Natural killer cell (primary cell): ENCODE measurements around the gene KLHL2. TPM values are rescaled to one million over a fixed set of nuclear protein-coding genes. Genes with fewer than 3 reads are reported as not detected.
A peak's percentile ranks its signal among the peaks of the same experiment; 100 is the strongest.
"Not testable (repeated sequence)": the region's sequence is repeated elsewhere in the genome, so short reads cannot be mapped to it uniquely, and the experiment has no call there.

Source experiments
- ATAC-seq, 3 donors: fragments of 150-1000 bp in 2 of 3; fragments of 200-7000 bp in 1 of 3; cut with Tn5 transposase; 1 replicate in 1 of 3; 2 replicates in 2 of 3; pipeline ENCODE4 v1.10.0; 2021; ENCODE audit warnings: mild to moderate bottlenecking in 2 of 3, moderate library complexity in 2 of 3
- DNase-seq, 2 donors: peaks; one replicate each; pipeline versions ENCODE4 v3.0.0 to v3.0.0-alpha.2; 2013 to 2021; ENCODE audit warnings: mixed read lengths in 1 of 2
- H3K27ac ChIP-seq: one replicate; pipeline ENCODE4 v1.5.1; 2013; ENCODE audit warnings: mild to moderate bottlenecking, low read length
- H3K27me3 ChIP-seq: one replicate; pipeline ENCODE4 v1.6.1; 2013; ENCODE audit warnings: low read length; ENCODE audit not compliant: control insufficient read depth, insufficient read depth
- H3K36me3 ChIP-seq: one replicate; pipeline ENCODE4 v1.6.1; 2013; ENCODE audit warnings: low read length; ENCODE audit not compliant: control insufficient read depth, insufficient read depth
- H3K4me1 ChIP-seq: one replicate; pipeline ENCODE4 v1.6.1; 2013; ENCODE audit warnings: low read length; ENCODE audit not compliant: control insufficient read depth, insufficient read depth
- H3K4me3 ChIP-seq: one replicate; pipeline ENCODE4 v1.5.1; 2013; ENCODE audit warnings: low read length
- H3K9me3 ChIP-seq: one replicate; pipeline ENCODE4 v1.6.1; 2013; ENCODE audit warnings: low read length; ENCODE audit not compliant: control insufficient read depth, insufficient read depth
- H3K27ac Mint-ChIP-seq, 2 donors: one replicate each; pipeline ENCODE4 v1.8.0; 2022; ENCODE audit warnings: mild to moderate bottlenecking in 2 of 2, mixed read lengths in 2 of 2, moderate library complexity in 1 of 2
- H3K27me3 Mint-ChIP-seq, 2 donors: one replicate each; pipeline ENCODE4 v1.8.0; 2022; ENCODE audit warnings: low read depth in 2 of 2, mixed read lengths in 2 of 2
- H3K36me3 Mint-ChIP-seq: one replicate; pipeline ENCODE4 v1.8.0; 2022; ENCODE audit warnings: mixed read lengths
- H3K4me1 Mint-ChIP-seq, 2 donors: one replicate each; pipeline ENCODE4 v1.8.0; 2022; ENCODE audit warnings: mixed read lengths in 2 of 2
- H3K4me3 Mint-ChIP-seq: one replicate; pipeline ENCODE4 v1.8.0; 2022; ENCODE audit warnings: mild to moderate bottlenecking, moderate library complexity, mixed read lengths
- H3K9me3 Mint-ChIP-seq, 2 donors: one replicate each; pipeline ENCODE4 v1.8.0; 2022; ENCODE audit warnings: mixed read lengths in 2 of 2
- CTCF ChIP-seq: fragments of 200-600 bp; IDR thresholded peaks from one replicate; pipeline ENCODE4 v1.8.0; 2022; ENCODE audit warnings: antibody characterized with exemption
- WGBS: methylation state at CpG from one replicate; pipeline ENCODE4 v1.1.7; 2013; ENCODE audit warnings: missing lambda C conversion rate; ENCODE audit not compliant: insufficient coverage; 5-methylcytosine and 5-hydroxymethylcytosine counted together
- intact Hi-C: fragments of 100-400 bp; cut with micrococcal nuclease; formaldehyde crosslinking; loops from one replicate; pipeline ENCODE4 v1.14.2; 2022
- total RNA-seq, 4 donors: library from RNA; stranded (reverse); fragments of 120-200 nt in 1 of 4; gene quantifications; one replicate each; pipeline versions ENCODE4 v1.2.3 to v1.2.4, GENCODE V29; 2013 to 2022

KLHL2 gene
- 10 to 100 TPM; 24.2 to 29.2 (median 25.2) TPM for total RNA-seq
- total RNA-seq (2013), result 27.6 TPM

GRCh38 chr4:165207431-165208220, at the start of gene KLHL2:
KLHL2 (plus strand) TSS chr4:165207561; CDS start chr4:165207877, 316 bp downstream.
- Mint-ChIP-seq H3K27ac (peak within 1 kb of the TSS; percentile 77 to 81), H3K36me3 (no peaks in the 10 kb centered on the region), H3K4me3 (peak within 1 kb of the TSS; percentile 90), H3K9me3 (no peaks in the 10 kb centered on the region), H3K27me3 (no peaks in the 10 kb centered on the region), H3K4me1 (peaks cover 44 to 49% of the 10 kb centered on the region in 2 donors)
- no peaks in the 10 kb centered on the region for H3K27me3 ChIP-seq
- H3K4me1 ChIP-seq, result peaks cover 19% of the 10 kb centered on the region
- peak; percentile 64 to 80 for DNase-seq
- peak within 1 kb of the TSS; percentile 55 for H3K4me3 ChIP-seq
- peak within 1 kb of the TSS; percentile 52 for H3K27ac ChIP-seq
- no peaks in the 10 kb centered on the region for H3K9me3 ChIP-seq
- intact Hi-C loops, result loop anchor here (5.0 kb wide), 2 partner anchors 95 to 120 kb away; partner anchors contain the start of genes MSMO1 and TMEM192
- no peak for TF ChIP-seq CTCF
- ATAC-seq, result peak; percentile 85 to 92 (median 89)
- under 1% methylated on average over 113 of the region's 113 CpGs for WGBS
- H3K36me3 ChIP-seq, result no peaks in the 10 kb centered on the region

GRCh38 chr4:165158762-165159161, 48.6 kb upstream of the KLHL2 start:
- Histone ChIP-seq H3K27ac (no peak overlapping the region), H3K27me3 (no peaks in the 10 kb centered on the region), H3K36me3 (no peaks in the 10 kb centered on the region), H3K9me3 (no peaks in the 10 kb centered on the region), H3K4me3 (no peak overlapping the region), H3K4me1 (no peaks in the 10 kb centered on the region)
- Mint-ChIP-seq H3K27me3 (peaks cover 3 to 9% of the 10 kb centered on the region in 2 donors), H3K4me3 (no peak overlapping the region), H3K36me3 (no peaks in the 10 kb centered on the region), H3K9me3 (peaks cover 0 to 3% of the 10 kb centered on the region in 2 donors), H3K27ac (no peak overlapping the region), H3K4me1 (no peaks in the 10 kb centered on the region)
- DNase-seq (no peak), ATAC-seq (no peak)
- intact Hi-C loops, result no loop called here
- TF ChIP-seq CTCF, result no peak

GRCh38 chr4:165164257-165164656, 43.1 kb upstream of the KLHL2 start:
- Histone ChIP-seq H3K36me3 (no peaks in the 10 kb centered on the region), H3K9me3 (no peaks in the 10 kb centered on the region), H3K27me3 (no peaks in the 10 kb centered on the region), H3K4me3 (no peak overlapping the region), H3K4me1 (no peaks in the 10 kb centered on the region), H3K27ac (no peak overlapping the region)
- no peak for DNase-seq
- intact Hi-C loops, result no loop called here
- Mint-ChIP-seq H3K27ac (no peak overlapping the region), H3K36me3 (no peaks in the 10 kb centered on the region), H3K4me1 (no peaks in the 10 kb centered on the region), H3K9me3 (peaks cover 0 to 2% of the 10 kb centered on the region in 2 donors), H3K27me3 (peaks cover 0 to 2% of the 10 kb centered on the region in 2 donors), H3K4me3 (no peak overlapping the region)
- WGBS, result 75% methylated on average over 2 of the region's 2 CpGs
- no peak for ATAC-seq
- no peak for TF ChIP-seq CTCF

- H3K36me3 Mint-ChIP-seq, H3K9me3 Mint-ChIP-seq, H3K9me3 ChIP-seq, ATAC-seq, H3K27me3 Mint-ChIP-seq, H3K27ac Mint-ChIP-seq, H3K27ac ChIP-seq, H3K4me1 Mint-ChIP-seq, H3K27me3 ChIP-seq, H3K4me3 Mint-ChIP-seq, H3K4me3 ChIP-seq, H3K36me3 ChIP-seq, H3K4me1 ChIP-seq, DNase-seq, intact Hi-C loops: not testable (repeated sequence)
- WGBS, result 100% methylated on average over 1 of the region's 1 CpG
These were observed 40.5 kb upstream of the KLHL2 start for GRCh38 chr4:165166872-165167271.
